Hepatocyte (in vitro differentiated cells): ENCODE data around the gene USP22.

Experiments
- EZH2 ChIP-seq: fragments of 200-600 bp; sonication (generic); IDR thresholded peaks from 2 replicates; pipeline ENCODE4 v1.6.1; 2016; ENCODE audit warnings: antibody characterized with exemption, mild to moderate bottlenecking, borderline replicate concordance
- EZH2phosphoT487 ChIP-seq: fragments of 200-600 bp; sonication (generic); IDR thresholded peaks from one replicate; pipeline ENCODE4 v1.6.1; 2018; ENCODE audit warnings: antibody characterized with exemption, mild to moderate bottlenecking, low read depth, moderate library complexity; ENCODE audit not compliant: unreplicated experiment, severe bottlenecking
- TF ChIP-seq, protein P1 (sequence below): fragments of 200-600 bp; sonication (generic); IDR thresholded peaks from 2 replicates; pipeline ENCODE4 v1.5.1; 2016; ENCODE audit warnings: antibody characterized with exemption, mild to moderate bottlenecking; ENCODE audit not compliant: poor library complexity

DNA sequence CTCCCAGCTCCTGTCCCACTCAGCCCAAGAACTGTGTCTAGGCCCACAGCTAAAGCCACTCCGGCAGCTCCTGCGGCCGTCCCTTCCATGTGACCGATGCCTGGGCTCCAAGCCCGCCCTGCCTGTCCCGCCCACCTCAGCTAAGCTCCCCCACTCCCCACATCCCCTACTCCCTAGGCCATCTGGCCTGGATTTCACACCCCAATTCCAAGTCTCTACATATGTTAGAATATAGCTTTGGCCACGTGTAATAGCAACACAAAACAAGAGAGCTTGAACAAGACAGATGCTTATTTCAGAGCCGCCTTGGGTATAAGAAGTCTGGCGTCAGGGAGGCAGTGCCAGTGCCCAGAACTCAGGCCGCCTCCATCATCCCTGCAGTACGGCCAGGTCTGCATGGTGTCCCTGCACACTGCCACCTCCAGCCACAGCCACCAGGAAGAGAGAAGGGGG is 30.0 kb upstream of the USP22 start:
- TF ChIP-seq, protein P1, sequence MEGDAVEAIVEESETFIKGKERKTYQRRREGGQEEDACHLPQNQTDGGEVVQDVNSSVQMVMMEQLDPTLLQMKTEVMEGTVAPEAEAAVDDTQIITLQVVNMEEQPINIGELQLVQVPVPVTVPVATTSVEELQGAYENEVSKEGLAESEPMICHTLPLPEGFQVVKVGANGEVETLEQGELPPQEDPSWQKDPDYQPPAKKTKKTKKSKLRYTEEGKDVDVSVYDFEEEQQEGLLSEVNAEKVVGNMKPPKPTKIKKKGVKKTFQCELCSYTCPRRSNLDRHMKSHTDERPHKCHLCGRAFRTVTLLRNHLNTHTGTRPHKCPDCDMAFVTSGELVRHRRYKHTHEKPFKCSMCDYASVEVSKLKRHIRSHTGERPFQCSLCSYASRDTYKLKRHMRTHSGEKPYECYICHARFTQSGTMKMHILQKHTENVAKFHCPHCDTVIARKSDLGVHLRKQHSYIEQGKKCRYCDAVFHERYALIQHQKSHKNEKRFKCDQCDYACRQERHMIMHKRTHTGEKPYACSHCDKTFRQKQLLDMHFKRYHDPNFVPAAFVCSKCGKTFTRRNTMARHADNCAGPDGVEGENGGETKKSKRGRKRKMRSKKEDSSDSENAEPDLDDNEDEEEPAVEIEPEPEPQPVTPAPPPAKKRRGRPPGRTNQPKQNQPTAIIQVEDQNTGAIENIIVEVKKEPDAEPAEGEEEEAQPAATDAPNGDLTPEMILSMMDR: no peak
- TF ChIP-seq EZH2 (no peak), EZH2phosphoT487 (no peak)
